Stimulated activated CD8-positive, alpha-beta memory T cell treated with anti-CD3 and anti-CD28 coated beads, Interleukin-7, amount 100 ng/mL, for 24 hours (primary cell): ENCODE results near the gene AFM.
"Not testable (repeated sequence)": the region's sequence is repeated elsewhere in the genome, so short reads cannot be mapped to it uniquely, and the experiment has no call there.

Experiments
- DNase-seq: peaks from one replicate; pipeline ENCODE4 v3.0.0-alpha.2; 2020; ENCODE audit warnings: low read depth

AFM gene

GRCh38 chr4:73508651-73509050 lies 27.1 kb downstream of the AFM start:
- DNase-seq: no peak

- no peak for DNase-seq
Measured at GRCh38 chr4:73518340-73518739, 36.8 kb downstream of the AFM start.

- no peak for DNase-seq
Measured at GRCh38 chr4:73520821-73521220, 39.3 kb downstream of the AFM start.

- DNase-seq: no peak
Measured at GRCh38 chr4:73523126-73523525, 41.6 kb downstream of the AFM start.

- DNase-seq: no peak
Measured at GRCh38 chr4:73525611-73526010, 44.1 kb downstream of the AFM start.

- DNase-seq: no peak
Measured at GRCh38 chr4:73527196-73527595, 45.7 kb downstream of the AFM start.

- DNase-seq: no peak
Measured at GRCh38 chr4:73528171-73528570, 46.6 kb downstream of the AFM start.

GRCh38 chr4:73533515-73534422 lies 52.2 kb downstream of the AFM start:
- DNase-seq: no peak

GRCh38 chr4:73538162-73538561 lies 56.6 kb downstream of the AFM start:
- DNase-seq: no peak

GRCh38 chr4:73539386-73539785 lies 57.8 kb downstream of the AFM start:
- DNase-seq: no peak

- DNase-seq: no peak
Measured at GRCh38 chr4:73540826-73541225, 59.3 kb downstream of the AFM start.

GRCh38 chr4:73541251-73541650 lies 59.7 kb downstream of the AFM start:
- DNase-seq: no peak

GRCh38 chr4:73544620-73545019 lies 63.1 kb downstream of the AFM start:
- DNase-seq: no peak

- DNase-seq: not testable (repeated sequence)
Measured at GRCh38 chr4:73550865-73551264, 69.3 kb downstream of the AFM start.
